Right cardiac atrium (tissue), 5 donors: ENCODE results near the gene TSPYL6. TPM values are rescaled to one million over a fixed set of nuclear protein-coding genes. Genes with fewer than 3 reads are reported as not detected.
"Not testable (repeated sequence)": the region's sequence is repeated elsewhere in the genome, so short reads cannot be mapped to it uniquely, and the experiment has no call there.

Experiments
- ATAC-seq, 2 donors: fragments of 200-7000 bp; cut with Tn5 transposase; one replicate each; pipeline versions ENCODE4 v1.8.0 to v1.9.1; 2020; ENCODE audit warnings: moderate library complexity in 2 of 2, mild to moderate bottlenecking in 1 of 2
- DNase-seq, 3 donors: peaks; one replicate each; pipeline ENCODE4 v3.0.0-alpha.2; 2020
- H3K27ac ChIP-seq: one replicate; pipeline ENCODE4 v1.5.1; 2013; ENCODE audit warnings: mild to moderate bottlenecking, low read length, control low read depth, moderate library complexity
- H3K27me3 ChIP-seq: one replicate; pipeline ENCODE4 v1.6.1; 2013; ENCODE audit not compliant: control insufficient read depth, insufficient read depth
- H3K4me1 ChIP-seq: one replicate; pipeline ENCODE4 v1.6.1; 2013; ENCODE audit warnings: low read length; ENCODE audit not compliant: control insufficient read depth, insufficient read depth
- H3K4me3 ChIP-seq: one replicate; pipeline ENCODE4 v1.5.1; 2013; ENCODE audit warnings: low read length, control low read depth
- H3K9me3 ChIP-seq: one replicate; pipeline ENCODE4 v1.6.1; 2013; ENCODE audit warnings: low read length; ENCODE audit not compliant: control insufficient read depth
- WGBS: extraction: QIAGEN DNeasy Blood & Tissue Kit; methylation state at CpG from one replicate; pipeline ENCODE4 v1.1.7; 2013; 5-methylcytosine and 5-hydroxymethylcytosine counted together
- intact Hi-C, 4 donors: fragments of 100-400 bp; cut with DNase I; formaldehyde crosslinking; loops; one replicate each; pipeline versions ENCODE4 v1.11.0 to v1.14.0; 2022 to 2023
- polyA plus RNA-seq: library from polyadenylated mRNA; stranded (reverse); fragments of 200-250 nt; gene quantifications from one replicate; pipeline ENCODE4 v1.2.3, GENCODE V29; 2013
- total RNA-seq, 4 donors: library from RNA; stranded (reverse); fragmentation: NEBNext Ultra II Directional; extraction: Animal tissue kit (Norgen Biotek cat#: 25700); gene quantifications; one replicate each; pipeline ENCODE4 v1.2.1, GENCODE V29; 2021
- donor health status: healthy with polysubstance abuse.
- donor health status: DM: no; HTN: yes; CAD: no.
- donor health status: DM: no; HTN: no; CAD: no.
- donor health status: DM: no; HTN: yes; CAD: no; lungs with severe emphysema.
- donor health status: DM: yes; HTN: yes; CAD: no.

TSPYL6 gene
- total and polyA plus RNA-seq, 5 donors = not detected

DNA sequence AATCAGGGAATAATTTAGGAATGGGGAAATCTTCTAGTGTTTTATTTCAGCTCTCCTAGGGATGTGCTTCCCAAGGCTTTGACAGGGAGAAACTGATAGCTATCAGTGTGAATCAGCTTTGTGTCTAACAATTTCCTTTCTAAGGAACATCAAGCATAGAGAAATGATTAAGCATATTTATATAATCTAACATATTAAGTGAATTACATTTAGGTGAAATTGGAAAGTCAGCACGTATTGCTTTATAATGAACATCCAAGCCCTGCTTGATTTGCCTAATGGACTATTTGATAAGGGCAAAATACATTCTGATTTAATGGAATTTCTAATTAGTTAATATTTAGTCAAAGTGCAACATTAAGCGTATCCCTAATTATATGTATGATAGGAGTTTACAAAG lies 19.5 kb upstream of the TSPYL6 start:
- WGBS = 71% methylated on average over 2 of the region's 2 CpGs
- no peaks in the 10 kb centered on the region for H3K9me3 ChIP-seq
- ATAC-seq = no peak
- no peak overlapping the region for H3K27ac ChIP-seq
- no peak for DNase-seq
- no peak overlapping the region for H3K4me3 ChIP-seq
- no peaks in the 10 kb centered on the region for H3K27me3 ChIP-seq
- no peaks in the 10 kb centered on the region for H3K4me1 ChIP-seq
- intact Hi-C loops = no loop called here

DNA sequence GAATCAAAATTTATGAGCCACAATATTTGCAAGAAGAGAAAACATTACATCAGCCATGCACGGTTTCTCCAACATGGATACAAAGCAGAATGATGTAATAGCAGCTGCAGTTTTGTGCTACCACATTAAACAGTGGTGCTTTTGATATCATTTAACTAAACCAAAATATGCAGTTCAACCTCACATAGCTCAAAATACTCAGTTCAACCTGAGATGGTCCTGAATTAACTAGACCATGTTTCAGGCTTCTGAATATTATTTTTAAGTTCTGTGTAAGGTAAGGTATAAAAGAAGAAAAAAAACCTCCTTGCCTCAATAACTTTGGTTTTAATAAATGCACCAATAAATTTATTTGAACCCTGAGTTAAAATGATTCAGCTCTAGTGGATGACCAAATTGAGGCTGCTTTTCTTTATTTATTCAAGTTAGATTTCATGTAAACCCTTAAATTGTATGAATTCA lies 18.8 kb upstream of the TSPYL6 start:
- peak in 1 of 2 donors; percentile 29 for ATAC-seq
- no peak for DNase-seq
- Histone ChIP-seq H3K9me3 (no peaks in the 10 kb centered on the region), H3K27ac (no peak overlapping the region), H3K27me3 (no peaks in the 10 kb centered on the region), H3K4me3 (no peak overlapping the region), H3K4me1 (no peaks in the 10 kb centered on the region)
- 67% methylated on average over 1 of the region's 1 CpG for WGBS
- intact Hi-C loops = no loop called here

- Histone ChIP-seq H3K9me3 (no peaks in the 10 kb centered on the region), H3K4me3 (no peak overlapping the region), H3K27ac (no peak overlapping the region), H3K4me1 (no peaks in the 10 kb centered on the region), H3K27me3 (no peaks in the 10 kb centered on the region)
- 96% methylated on average over 6 of the region's 6 CpGs for WGBS
- intact Hi-C loops = no loop called here
- DNase-seq (no peak), ATAC-seq (no peak)
These were observed 16.0 kb upstream of the TSPYL6 start for GRCh38 chr2:54271843-54272627.

DNA sequence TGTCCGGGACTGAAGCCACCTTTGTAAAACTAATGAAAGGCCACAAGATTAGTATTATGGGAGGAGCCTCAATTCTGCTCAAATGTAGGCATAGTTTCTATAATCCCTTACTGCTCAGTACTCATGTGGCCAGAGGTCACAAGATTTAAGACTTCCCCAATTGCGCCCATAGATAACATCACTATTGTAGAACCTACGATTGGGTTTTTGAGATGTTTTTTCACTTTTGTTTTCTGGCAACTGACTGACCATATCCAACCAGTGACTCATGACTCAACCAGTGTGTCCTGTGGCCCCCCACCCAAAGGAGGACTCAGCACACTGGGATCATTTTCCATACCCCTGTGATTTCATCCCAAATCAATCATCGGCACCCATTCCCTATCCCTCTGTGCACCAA lies 15.2 kb upstream of the TSPYL6 start:
- Histone ChIP-seq H3K4me3 (no peak overlapping the region), H3K4me1 (no peaks in the 10 kb centered on the region), H3K27ac (no peak overlapping the region), H3K27me3 (no peaks in the 10 kb centered on the region), H3K9me3 (no peaks in the 10 kb centered on the region)
- intact Hi-C loops = no loop called here
- 96% methylated on average over 4 of the region's 4 CpGs for WGBS
- DNase-seq (no peak), ATAC-seq (no peak)

DNA sequence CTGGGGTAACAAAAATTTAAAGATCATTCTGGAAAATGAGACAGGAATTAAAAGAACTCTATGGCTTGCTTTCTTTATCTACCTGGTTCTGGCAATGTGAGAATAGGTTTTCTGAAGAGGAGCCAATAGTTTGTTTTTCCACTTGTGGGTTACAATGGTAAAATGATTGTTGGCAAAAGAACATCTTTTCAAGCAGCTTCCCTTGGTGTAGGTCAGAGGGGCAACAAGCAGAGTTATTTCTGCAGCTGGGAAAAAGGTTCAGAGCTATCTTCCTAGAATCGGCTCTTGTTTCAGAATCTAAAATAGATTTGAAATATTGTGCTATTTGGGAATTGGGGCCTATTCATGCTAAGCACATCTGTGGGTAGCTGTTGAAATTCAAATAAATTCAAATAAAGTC lies 11.5 kb upstream of the TSPYL6 start:
- intact Hi-C loops = no loop called here
- 70% methylated on average over 1 of the region's 1 CpG for WGBS
- DNase-seq = no peak
- Histone ChIP-seq H3K4me1 (no peaks in the 10 kb centered on the region), H3K4me3 (no peak overlapping the region), H3K27me3 (no peaks in the 10 kb centered on the region), H3K9me3 (no peaks in the 10 kb centered on the region), H3K27ac (no peak overlapping the region)
- ATAC-seq = no peak

- H3K27ac ChIP-seq, DNase-seq, H3K9me3 ChIP-seq, H3K27me3 ChIP-seq, H3K4me1 ChIP-seq, H3K4me3 ChIP-seq, ATAC-seq, intact Hi-C loops: not testable (repeated sequence)
- 69% methylated on average over 1 of the region's 1 CpG for WGBS
These were observed 9.1 kb upstream of the TSPYL6 start for GRCh38 chr2:54265081-54265480.

DNA sequence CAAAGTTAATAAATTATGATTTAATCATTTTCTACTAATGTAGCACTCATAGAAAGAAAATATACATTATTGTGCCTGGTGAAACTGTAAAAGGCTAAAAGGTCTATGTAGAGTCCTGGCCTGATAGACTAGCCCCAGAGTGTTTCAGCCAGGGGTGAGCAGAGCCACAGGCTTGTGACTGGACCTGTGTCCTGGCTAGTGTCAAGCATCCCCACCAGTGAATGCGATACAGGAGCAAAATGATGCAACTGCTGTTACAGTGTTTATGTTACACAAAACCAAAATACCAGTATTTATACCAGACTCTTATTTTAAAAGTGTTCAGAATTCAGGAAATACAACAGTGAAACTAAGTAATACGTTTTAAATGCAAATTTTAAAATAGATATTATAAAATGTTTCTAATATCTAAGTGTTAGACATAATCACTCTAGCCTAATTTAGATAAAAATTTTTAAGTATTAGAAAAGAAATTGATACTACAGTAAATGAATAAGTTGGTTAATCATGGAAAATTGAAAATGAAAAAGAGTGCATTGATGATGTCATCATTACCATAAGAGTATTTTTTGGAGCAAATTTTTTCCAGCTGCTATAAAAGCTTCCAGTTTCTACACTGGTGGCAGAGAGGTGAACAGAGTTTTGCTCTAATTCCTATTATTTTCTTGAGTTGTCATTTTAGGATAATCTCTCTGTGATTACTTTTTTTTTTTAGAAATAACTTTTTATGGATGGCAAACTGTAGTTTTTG lies 6.2 kb upstream of the TSPYL6 start:
- intact Hi-C loops = no loop called here
- Histone ChIP-seq H3K4me3 (no peak overlapping the region), H3K27me3 (no peaks in the 10 kb centered on the region), H3K27ac (no peak overlapping the region), H3K9me3 (no peaks in the 10 kb centered on the region), H3K4me1 (no peaks in the 10 kb centered on the region)
- WGBS = 77% methylated on average over 2 of the region's 2 CpGs
- DNase-seq = no peak
- ATAC-seq = peak; percentile 45 to 54

- no peaks in the 10 kb centered on the region for H3K4me1 ChIP-seq
- intact Hi-C loops = no loop called here
- 60% methylated on average over 2 of the region's 2 CpGs for WGBS
- H3K27ac ChIP-seq = no peak overlapping the region
- H3K4me3 ChIP-seq = no peak overlapping the region
- no peaks in the 10 kb centered on the region for H3K27me3 ChIP-seq
- DNase-seq = no peak
- no peaks in the 10 kb centered on the region for H3K9me3 ChIP-seq
- no peak for ATAC-seq
These were observed 5.5 kb upstream of the TSPYL6 start for GRCh38 chr2:54261537-54261936.

DNA sequence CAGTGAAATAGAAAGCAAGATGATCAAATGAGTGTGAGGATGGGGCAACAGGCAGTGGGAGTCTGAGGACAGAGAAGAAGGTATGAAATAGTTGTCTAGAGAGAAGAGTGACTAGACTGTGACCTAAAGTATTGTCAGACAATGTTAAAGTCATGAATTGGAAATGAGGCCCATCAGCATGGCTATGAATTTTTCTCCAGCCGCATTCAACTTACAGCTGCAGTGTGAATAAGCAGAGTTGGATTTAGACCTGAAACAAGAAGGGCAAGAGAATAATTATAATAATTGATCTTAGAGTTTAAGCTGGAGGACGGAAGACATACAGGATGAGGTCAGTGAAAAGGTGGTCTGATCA lies 4.2 kb upstream of the TSPYL6 start:
- Histone ChIP-seq H3K9me3 (no peaks in the 10 kb centered on the region), H3K4me3 (no peak overlapping the region), H3K27ac (no peak overlapping the region), H3K27me3 (no peaks in the 10 kb centered on the region), H3K4me1 (no peaks in the 10 kb centered on the region)
- ATAC-seq = no peak
- intact Hi-C loops = no loop called here
- 95% methylated on average over 2 of the region's 2 CpGs for WGBS
- no peak for DNase-seq

DNA sequence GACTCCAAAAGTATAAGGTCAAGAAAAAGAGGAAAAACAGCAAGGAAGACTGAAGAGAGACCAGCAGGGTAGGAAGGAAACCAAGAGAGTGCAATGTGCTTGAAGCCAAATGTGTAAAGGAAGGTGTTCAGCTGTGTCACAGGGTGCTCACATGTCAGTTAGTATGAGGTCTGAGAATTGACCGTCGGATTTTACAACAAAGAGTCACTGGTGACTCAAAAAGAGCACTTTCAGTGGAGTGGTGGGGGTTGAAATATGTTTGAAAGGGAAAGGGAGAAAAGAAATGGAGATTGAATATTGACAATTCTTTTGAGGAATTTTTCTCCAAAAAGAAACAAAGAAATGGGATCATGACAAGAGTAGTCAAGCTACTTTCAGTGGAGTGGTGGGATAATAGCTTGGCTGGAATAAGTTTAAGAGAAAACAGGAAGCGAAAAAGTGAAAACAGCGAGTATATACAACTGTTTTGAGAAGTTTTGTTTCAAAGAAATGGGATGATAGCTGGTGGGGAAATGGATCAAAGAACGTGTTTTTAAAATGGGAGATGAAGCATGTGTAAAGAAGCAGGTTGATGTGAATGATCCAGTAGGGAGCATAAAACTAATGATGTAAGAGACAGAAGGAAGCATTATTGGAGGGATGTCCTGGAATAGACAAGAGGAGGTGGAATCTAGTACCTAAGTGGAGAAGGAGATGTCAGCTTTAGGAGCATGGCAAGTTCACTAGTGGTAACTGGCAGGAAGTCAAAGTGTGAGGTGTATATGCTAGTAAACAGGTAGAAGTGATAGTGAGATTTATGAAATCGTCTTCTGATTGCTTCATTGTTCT lies 3.6 kb upstream of the TSPYL6 start:
- no peak for ATAC-seq
- H3K4me3 ChIP-seq = no peak overlapping the region
- no peak overlapping the region for H3K27ac ChIP-seq
- WGBS = 94% methylated on average over 6 of the region's 6 CpGs
- DNase-seq = no peak
- intact Hi-C loops = no loop called here
- H3K27me3 ChIP-seq = no peaks in the 10 kb centered on the region
- H3K9me3 ChIP-seq = no peaks in the 10 kb centered on the region
- H3K4me1 ChIP-seq = no peaks in the 10 kb centered on the region

DNA sequence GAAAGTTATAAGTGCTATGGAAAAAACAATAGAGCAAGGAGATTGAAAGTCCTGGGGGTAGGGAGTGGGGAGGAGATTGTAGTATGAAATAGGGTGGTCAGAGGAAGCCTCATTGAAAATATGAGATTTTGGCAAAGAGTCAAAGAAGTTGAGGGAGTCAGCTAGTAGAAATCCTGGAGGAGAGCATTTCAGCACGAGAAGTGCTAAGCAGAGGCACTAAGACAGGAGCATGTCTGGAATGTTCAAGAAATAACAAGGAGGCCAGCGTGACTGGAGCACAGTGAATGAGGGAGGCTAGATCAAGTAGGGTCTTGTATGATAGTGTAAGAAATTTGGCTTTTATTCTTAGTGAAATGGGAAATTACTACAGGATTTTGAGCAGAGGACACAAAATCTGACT lies 2.1 kb upstream of the TSPYL6 start:
- no peak overlapping the region for H3K4me3 ChIP-seq
- H3K9me3 ChIP-seq = no peaks in the 10 kb centered on the region
- H3K27me3 ChIP-seq = no peaks in the 10 kb centered on the region
- H3K4me1 ChIP-seq = no peaks in the 10 kb centered on the region
- no peak overlapping the region for H3K27ac ChIP-seq
- intact Hi-C loops = no loop called here
- DNase-seq (no peak), ATAC-seq (no peak)
- WGBS = 82% methylated on average over 2 of the region's 2 CpGs
